Activated CD4-positive, alpha-beta T cell treated with anti-CD3 and anti-CD28 coated beads, Interleukin-2, amount 50 U/mL, for 1 hour (primary cell): Measurements from ENCODE around the gene TNXB.
"Not testable (repeated sequence)": the region's sequence is repeated elsewhere in the genome, so short reads cannot be mapped to it uniquely, and the experiment has no call there.

Experiments used
- DNase-seq: peaks from one replicate; pipeline ENCODE4 v3.0.0-alpha.2; 2020

Gene TNXB

GRCh38 chr6:32055756-32056155, 53.4 kb downstream of the TNXB start:
- not testable (repeated sequence) for DNase-seq

DNA sequence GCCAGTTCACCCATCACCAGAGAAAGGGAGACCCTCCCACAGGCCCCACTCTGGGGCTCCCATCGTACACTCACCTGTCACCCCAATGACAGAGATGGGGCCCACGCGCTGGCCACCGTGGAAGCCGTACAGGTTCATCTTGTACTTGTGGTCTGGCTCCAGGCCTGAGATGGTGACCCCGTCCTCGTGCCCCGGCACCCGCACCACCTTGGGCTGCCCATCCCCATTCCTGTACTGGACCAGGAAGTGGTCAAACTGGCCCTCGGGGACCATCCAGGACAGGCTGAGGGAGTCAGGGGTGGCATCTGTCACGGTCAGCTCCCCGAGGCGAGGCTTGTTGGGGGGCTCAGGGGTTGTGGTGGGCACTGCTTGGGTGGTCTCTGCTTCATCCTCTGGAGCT, 55.8 kb downstream of the TNXB start:
- DNase-seq = not testable (repeated sequence)

DNA sequence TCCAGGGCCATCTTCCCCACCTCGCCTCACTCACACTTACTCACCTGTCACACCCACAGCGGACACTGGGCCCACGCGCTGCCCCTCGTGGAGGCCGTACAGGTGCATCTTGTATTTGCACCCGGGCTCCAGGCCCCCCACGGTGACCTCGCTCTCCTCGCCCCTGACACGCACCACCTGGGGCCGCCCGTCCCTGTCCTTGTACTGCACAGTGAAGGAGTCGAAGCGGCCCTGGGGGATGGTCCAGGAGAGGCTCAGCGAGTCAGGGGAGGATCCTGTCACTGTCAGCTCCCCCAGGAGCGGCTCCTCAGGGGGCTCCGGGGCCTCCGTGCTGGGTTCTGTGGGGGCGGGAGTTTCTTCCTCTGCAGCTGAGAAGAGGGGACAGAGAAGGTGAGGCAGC, 56.5 kb downstream of the TNXB start:
- DNase-seq = not testable (repeated sequence)

DNA sequence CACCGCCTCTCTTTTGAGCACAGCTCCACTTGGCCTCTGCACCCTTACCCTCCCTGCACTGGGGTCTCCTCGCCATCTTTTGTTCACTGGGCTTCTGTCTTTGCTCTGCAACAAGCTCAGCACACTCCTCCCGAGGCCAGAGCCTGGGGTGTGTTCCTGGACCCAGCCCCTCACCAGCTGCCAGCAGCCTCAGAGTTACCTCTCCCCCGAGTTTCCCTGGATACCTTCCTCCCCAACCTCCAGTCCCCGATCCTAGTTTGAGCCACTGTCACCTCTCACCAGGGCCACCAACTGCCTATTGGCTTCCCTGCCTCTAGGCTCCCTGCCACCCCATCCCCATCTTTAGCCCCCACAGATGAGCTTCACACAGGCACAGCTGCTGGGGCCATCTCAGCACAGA, 58.6 kb downstream of the TNXB start:
- DNase-seq = no peak

DNA sequence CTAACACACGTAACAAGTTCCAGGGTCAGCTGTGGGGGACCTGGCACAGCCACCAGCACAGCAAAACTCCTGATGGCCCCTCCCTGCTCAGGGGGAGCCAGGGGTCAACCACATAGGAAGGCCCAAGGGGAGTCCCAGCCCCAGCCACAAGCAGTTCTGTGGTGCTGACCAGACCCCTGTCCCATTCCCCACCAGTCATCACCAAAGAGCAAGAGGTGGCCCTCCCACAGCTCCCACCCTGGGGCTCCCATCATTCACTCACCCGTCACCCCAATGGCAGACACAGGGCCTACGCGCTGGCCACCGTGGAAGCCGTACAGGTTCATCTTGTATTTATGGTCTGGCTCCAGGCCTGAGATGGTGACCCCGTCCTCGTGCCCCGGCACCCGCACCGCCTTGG, 59.4 kb downstream of the TNXB start:
- DNase-seq = not testable (repeated sequence)

DNA sequence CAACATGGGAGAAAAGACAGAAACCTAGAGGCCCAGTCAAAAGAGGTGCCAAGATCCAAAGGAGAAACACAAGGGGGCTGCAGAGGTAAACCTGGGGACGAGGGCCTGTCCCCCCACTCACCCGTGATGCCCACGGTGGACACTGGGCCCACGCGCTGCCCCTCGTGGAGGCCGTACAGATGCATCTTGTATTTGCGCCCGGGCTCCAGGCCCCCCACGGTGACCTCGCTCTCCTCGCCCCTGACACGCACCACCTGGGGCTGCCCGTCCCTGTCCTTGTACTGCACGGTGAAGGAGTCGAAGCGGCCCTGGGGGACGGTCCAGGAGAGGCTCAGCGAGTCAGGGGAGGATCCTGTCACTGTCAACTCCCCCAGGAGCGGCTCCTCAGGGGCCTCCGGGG, 60.0 kb downstream of the TNXB start:
- not testable (repeated sequence) for DNase-seq

DNA sequence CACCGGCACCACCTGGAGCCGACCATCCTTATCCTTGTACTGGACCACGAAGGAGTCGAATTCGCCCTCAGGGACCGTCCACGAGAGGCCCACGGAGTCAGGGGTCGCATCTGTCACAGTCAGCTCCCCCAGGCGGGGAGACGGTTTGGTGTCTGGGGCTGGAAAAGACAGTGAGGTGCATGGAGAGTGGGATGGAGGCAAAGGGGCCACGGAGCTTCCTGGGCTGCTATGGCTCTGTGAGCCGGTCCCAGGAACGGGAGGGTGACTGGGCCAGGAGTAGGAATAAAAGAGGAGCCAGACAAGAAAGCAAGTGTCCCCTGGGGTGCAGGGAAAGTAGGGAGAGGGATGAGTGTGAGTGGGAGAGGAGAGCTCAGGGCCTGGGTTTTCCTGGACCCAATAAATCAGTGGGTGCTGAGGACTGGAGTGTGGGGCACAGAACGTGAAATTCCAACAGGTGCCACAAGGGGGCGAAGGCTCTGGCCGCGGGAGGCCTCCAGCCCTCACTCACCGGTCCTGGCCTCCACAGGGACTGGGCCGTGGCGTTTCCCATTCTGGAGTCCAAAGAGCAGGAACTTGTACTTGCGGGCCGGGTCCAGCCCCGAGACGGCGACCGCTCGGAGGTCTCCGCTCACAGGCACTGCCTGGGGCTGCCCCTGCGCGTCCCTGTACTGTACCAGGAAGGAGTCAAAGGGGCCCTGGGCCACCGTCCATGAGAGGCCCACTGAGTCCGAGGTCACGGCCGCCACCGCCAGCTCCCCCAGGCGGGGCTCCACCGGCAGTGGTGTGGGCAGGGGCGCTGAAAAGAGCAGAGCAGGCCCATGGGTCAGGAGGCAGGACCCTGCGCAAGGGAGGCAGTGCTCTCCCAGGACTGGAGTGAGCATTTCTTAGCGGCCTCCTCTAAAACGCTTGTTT, 61.0 kb downstream of the TNXB start:
- DNase-seq = peak; percentile 69

DNA sequence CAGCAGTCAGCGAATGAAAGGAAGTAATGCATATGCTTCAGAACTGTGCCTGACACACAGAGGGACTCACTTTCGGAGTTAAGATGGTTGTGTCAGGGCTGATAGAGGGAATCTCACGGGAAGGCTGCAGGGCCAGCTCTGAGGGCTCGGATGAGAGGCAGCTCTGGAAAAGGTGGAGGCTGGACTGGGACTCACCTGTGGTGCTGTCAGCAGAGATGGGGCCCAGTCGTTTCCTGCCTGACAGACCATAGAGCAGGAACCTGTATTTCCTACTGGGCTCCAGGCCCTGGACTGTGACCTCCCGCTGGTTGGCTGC, 61.6 kb downstream of the TNXB start:
- DNase-seq = no peak

- no peak for DNase-seq
Measured at GRCh38 chr6:32047084-32047478, 62.1 kb downstream of the TNXB start.

- DNase-seq = no peak
Measured at GRCh38 chr6:32046450-32047083, 62.6 kb downstream of the TNXB start.

- DNase-seq = no peak
Measured at GRCh38 chr6:32045811-32046449, 63.2 kb downstream of the TNXB start.

- not testable (repeated sequence) for DNase-seq
Measured at GRCh38 chr6:32044916-32045315, 64.2 kb downstream of the TNXB start.

GRCh38 chr6:32043589-32044380, 65.4 kb downstream of the TNXB start:
- not testable (repeated sequence) for DNase-seq

- DNase-seq = not testable (repeated sequence)
Measured at GRCh38 chr6:32042276-32042675, 66.9 kb downstream of the TNXB start.

GRCh38 chr6:32041385-32041784, 67.8 kb downstream of the TNXB start:
- DNase-seq = not testable (repeated sequence)

GRCh38 chr6:32041050-32041321, 68.2 kb downstream of the TNXB start:
- DNase-seq = not testable (repeated sequence)

GRCh38 chr6:32040299-32041049, 68.7 kb downstream of the TNXB start:
- not testable (repeated sequence) for DNase-seq

GRCh38 chr6:32039321-32040274, 69.5 kb downstream of the TNXB start:
- DNase-seq = not testable (repeated sequence)

- not testable (repeated sequence) for DNase-seq
Measured at GRCh38 chr6:32038878-32039277, 70.3 kb downstream of the TNXB start.

DNA sequence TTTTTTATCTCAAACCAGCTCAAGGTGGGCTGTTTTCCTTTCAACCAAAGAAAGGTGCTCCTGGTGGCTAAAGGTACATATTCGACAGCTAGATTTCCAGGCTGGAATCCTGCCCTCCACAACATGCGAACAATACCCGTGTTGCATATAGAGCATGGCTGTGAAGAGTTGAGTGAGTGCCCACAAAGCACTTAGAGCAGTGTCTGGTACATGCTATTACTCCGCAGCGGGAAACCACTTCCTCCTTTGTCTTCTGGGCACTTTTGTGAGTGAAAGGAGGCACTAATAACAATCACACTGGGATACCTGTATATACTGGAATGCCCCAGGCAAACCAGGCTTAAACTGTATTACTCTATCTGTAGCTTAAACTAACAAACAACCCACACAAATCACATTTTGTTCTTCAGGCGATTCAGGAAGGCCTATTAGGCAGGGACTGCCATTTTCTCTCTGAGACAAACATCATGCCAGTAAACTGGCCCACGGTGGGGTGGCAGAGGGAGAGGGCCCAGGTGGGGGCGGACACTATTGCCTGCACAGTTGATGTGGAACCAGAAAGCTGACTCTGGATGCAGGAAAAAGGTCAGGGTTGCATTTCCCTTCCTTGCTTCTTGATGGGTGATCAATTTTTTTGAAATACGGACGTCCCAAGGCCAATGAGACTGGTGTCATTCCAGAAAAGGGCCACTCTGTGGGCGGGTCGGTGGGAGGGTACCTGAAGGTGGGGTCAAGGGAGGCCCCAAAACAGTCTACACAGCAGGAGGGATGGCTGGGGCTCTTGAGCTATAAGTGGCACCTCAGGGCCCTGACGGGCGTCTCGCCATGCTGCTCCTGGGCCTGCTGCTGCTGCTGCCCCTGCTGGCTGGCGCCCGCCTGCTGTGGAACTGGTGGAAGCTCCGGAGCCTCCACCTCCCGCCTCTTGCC, 71.3 kb downstream of the TNXB start, which contains the start of gene CYP21A2:
Gene CYP21A2, plus strand, starts transcription at position 818 of the 927 bp plus-strand sequence. Its CDS starts 8 bp downstream, at position 826.
- DNase-seq = not testable (repeated sequence)
